Endothelial cell (in vitro differentiated cells): Measurements from ENCODE around the gene COQ7. TPM values are rescaled to one million over a fixed set of nuclear protein-coding genes. Genes with fewer than 3 reads are reported as not detected.

Experiments used
- DNase-seq: peaks from one replicate; pipeline ENCODE4 v3.0.0; 2021; ENCODE audit warnings: low spot score
- H3K27ac Mint-ChIP-seq: one replicate; pipeline ENCODE4 v1.8.0; 2021; ENCODE audit warnings: mixed read lengths, inconsistent platforms; ENCODE audit not compliant: unreplicated experiment
- H3K27me3 Mint-ChIP-seq: one replicate; pipeline ENCODE4 v1.8.0; 2021; ENCODE audit warnings: mild to moderate bottlenecking, moderate library complexity, mixed read lengths, inconsistent platforms; ENCODE audit not compliant: unreplicated experiment
- H3K36me3 Mint-ChIP-seq: one replicate; pipeline ENCODE4 v1.8.0; 2021; ENCODE audit warnings: mild to moderate bottlenecking, low read depth, mixed read lengths, inconsistent platforms; ENCODE audit not compliant: unreplicated experiment
- H3K4me1 Mint-ChIP-seq: one replicate; pipeline ENCODE4 v1.8.0; 2021; ENCODE audit warnings: mild to moderate bottlenecking, mixed read lengths, inconsistent platforms; ENCODE audit not compliant: unreplicated experiment
- H3K4me3 Mint-ChIP-seq: one replicate; pipeline ENCODE4 v1.8.0; 2021; ENCODE audit warnings: mild to moderate bottlenecking, mixed read lengths, inconsistent platforms; ENCODE audit not compliant: unreplicated experiment
- H3K9me3 Mint-ChIP-seq: one replicate; pipeline ENCODE4 v1.8.0; 2021; ENCODE audit warnings: mixed read lengths, inconsistent platforms; ENCODE audit not compliant: unreplicated experiment
- CTCF ChIP-seq: fragments of 200-600 bp; sonication (generic); IDR thresholded peaks from one replicate; pipeline ENCODE4 v1.5.0; 2021; ENCODE audit warnings: antibody characterized with exemption; ENCODE audit not compliant: unreplicated experiment
- total RNA-seq: library from RNA; stranded (reverse); fragmentation: NEBNext Ultra II Directional; extraction: Animal tissue kit (Norgen Biotek cat#: 25700); gene quantifications from one replicate; pipeline ENCODE4 v1.2.1, GENCODE V29; 2021; ENCODE audit not compliant: unreplicated experiment

Gene COQ7
- total RNA-seq, 1 donor from 2014 or later: 15.3 TPM

- Mint-ChIP-seq H3K27ac (no peak overlapping the region), H3K9me3 (no peaks in the 10 kb centered on the region), H3K4me3 (no peak overlapping the region), H3K27me3 (peaks cover 4% of the 10 kb centered on the region), H3K4me1 (peaks cover 9% of the 10 kb centered on the region), H3K36me3 (peaks cover 25% of the 10 kb centered on the region)
- no peak for TF ChIP-seq CTCF
- no peak for DNase-seq
Observed at GRCh38 chr16:19123535-19124178, 56.2 kb downstream of the COQ7 start.

GRCh38 chr16:19126300-19126699, 58.9 kb downstream of the COQ7 start:
- peaks cover 20% of the 10 kb centered on the region for H3K4me1 Mint-ChIP-seq
- peaks cover 11% of the 10 kb centered on the region for H3K27me3 Mint-ChIP-seq
- H3K9me3 Mint-ChIP-seq: no peaks in the 10 kb centered on the region
- H3K27ac Mint-ChIP-seq: no peak overlapping the region
- no peak for DNase-seq
- H3K4me3 Mint-ChIP-seq: no peak overlapping the region
- peaks cover 19% of the 10 kb centered on the region for H3K36me3 Mint-ChIP-seq
- no peak for TF ChIP-seq CTCF

- DNase-seq: no peak
- no peak overlapping the region for H3K27ac Mint-ChIP-seq
- peaks cover 29% of the 10 kb centered on the region for H3K4me1 Mint-ChIP-seq
- H3K4me3 Mint-ChIP-seq: no peak overlapping the region
- no peaks in the 10 kb centered on the region for H3K9me3 Mint-ChIP-seq
- H3K36me3 Mint-ChIP-seq: peaks cover 14% of the 10 kb centered on the region
- no peak for TF ChIP-seq CTCF
- H3K27me3 Mint-ChIP-seq: peaks cover 12% of the 10 kb centered on the region
Observed at GRCh38 chr16:19127205-19127604, 59.8 kb downstream of the COQ7 start.

GRCh38 chr16:19127674-19128131, 60.3 kb downstream of the COQ7 start:
- no peak overlapping the region for H3K27ac Mint-ChIP-seq
- TF ChIP-seq CTCF: no peak
- H3K4me3 Mint-ChIP-seq: no peak overlapping the region
- DNase-seq: no peak
- H3K9me3 Mint-ChIP-seq: no peaks in the 10 kb centered on the region
- peaks cover 12% of the 10 kb centered on the region for H3K27me3 Mint-ChIP-seq
- peaks cover 32% of the 10 kb centered on the region for H3K4me1 Mint-ChIP-seq
- H3K36me3 Mint-ChIP-seq: peaks cover 9% of the 10 kb centered on the region

- no peak overlapping the region for H3K27ac Mint-ChIP-seq
- peaks cover 12% of the 10 kb centered on the region for H3K27me3 Mint-ChIP-seq
- H3K4me1 Mint-ChIP-seq: peaks cover 37% of the 10 kb centered on the region
- no peak overlapping the region for H3K4me3 Mint-ChIP-seq
- DNase-seq: no peak
- no peak for TF ChIP-seq CTCF
- H3K9me3 Mint-ChIP-seq: no peaks in the 10 kb centered on the region
- H3K36me3 Mint-ChIP-seq: peaks cover 9% of the 10 kb centered on the region
Observed at GRCh38 chr16:19128454-19129200, 61.2 kb downstream of the COQ7 start.
